C4-2B (cell line): ENCODE data around the gene UGT1A4.
A peak's percentile ranks its signal among the peaks of the same experiment; 100 is the strongest.

Source experiments
- H3K27ac ChIP-seq: fragments of 450-650 bp; 2 replicates; pipeline ENCODE4 v1.5.1; 2017
- CTCF ChIP-seq: fragments of 450-650 bp; conservative IDR thresholded peaks from 2 replicates; pipeline ENCODE4 v1.5.1; 2017; ENCODE audit warnings: mild to moderate bottlenecking
- ZFX ChIP-seq: fragments of 450-650 bp; IDR thresholded peaks from 2 replicates; pipeline ENCODE4 v1.6.1; 2017

UGT1A4 gene

GRCh38 chr2:233700028-233700635 is 18.4 kb upstream of the UGT1A4 start:
- H3K27ac ChIP-seq, result peak overlapping the region; percentile 99
- TF ChIP-seq ZFX (no peak), CTCF (no peak)

GRCh38 chr2:233700842-233701241 is 17.7 kb upstream of the UGT1A4 start:
- peak overlapping the region; percentile 72; the same call in 1 of the 2 replicates for H3K27ac ChIP-seq

GRCh38 chr2:233702238-233702637 is 16.3 kb upstream of the UGT1A4 start:
- no peak for TF ChIP-seq CTCF
- no peak overlapping the region for H3K27ac ChIP-seq

GRCh38 chr2:233705911-233706506 is 12.5 kb upstream of the UGT1A4 start:
- peak overlapping the region; percentile 24; the same call in 1 of the 2 replicates for H3K27ac ChIP-seq

GRCh38 chr2:233706720-233707119 is 11.8 kb upstream of the UGT1A4 start:
- TF ChIP-seq CTCF (no peak), ZFX (no peak)
- peak overlapping the region; percentile 36; the same call in 1 of the 2 replicates for H3K27ac ChIP-seq

More at GRCh38 chr2:233705911-233706506, 12.5 kb upstream of the UGT1A4 start:
- TF ChIP-seq CTCF, result no peak

- TF ChIP-seq CTCF (no peak), ZFX (no peak)
- H3K27ac ChIP-seq, result peak overlapping the region; percentile 55
These were observed 10.4 kb upstream of the UGT1A4 start for GRCh38 chr2:233707940-233708644.

- no peak overlapping the region; the same call in 1 of the 2 replicates for H3K27ac ChIP-seq
- TF ChIP-seq ZFX (no peak), CTCF (no peak)
These were observed 9.6 kb upstream of the UGT1A4 start for GRCh38 chr2:233708942-233709341.
